PFSK-1 (cell line): ENCODE results near the gene PRKCE.

Experiments used
- POLR2AphosphoS5 ChIP-seq: IDR thresholded peaks from 2 replicates; pipeline ENCODE4 v1.6.1; 2012; ENCODE audit warnings: low read depth, mild to moderate bottlenecking, control low read depth, low read length, moderate library complexity
- REST ChIP-seq, 2 experiments: IDR thresholded peaks; 2 replicates each; pipeline versions ENCODE4 v1.6.1 to v1.8.0; 2011 to 2012; ENCODE audit warnings: low read depth in 2 of 2, low read length in 2 of 2, control low read depth in 1 of 2, inconsistent platforms in 1 of 2, mild to moderate bottlenecking in 1 of 2, moderate library complexity in 1 of 2; ENCODE audit not compliant: insufficient read depth in 1 of 2
- SIN3A ChIP-seq: IDR thresholded peaks from 2 replicates; pipeline ENCODE4 v1.6.1; 2012; ENCODE audit warnings: mild to moderate bottlenecking, low read length, moderate library complexity, borderline replicate concordance; ENCODE audit not compliant: insufficient read depth
- TAF1 ChIP-seq: IDR thresholded peaks from 2 replicates; pipeline ENCODE4 v1.6.1; 2012; ENCODE audit warnings: low read length, control low read depth, borderline replicate concordance; ENCODE audit not compliant: insufficient read depth

- TF ChIP-seq TAF1, result no peak
- TF ChIP-seq REST (IDR thresholded peaks at IDR 0.05; ENCODE audit: insufficient read depth in 1 of 2, low read depth in 2 of 2, low read length in 2 of 2), result no peak
- no peak for TF ChIP-seq SIN3A
- no peak for TF ChIP-seq POLR2AphosphoS5
Observed at GRCh38 chr2:46163098-46163430, 511.6 kb downstream of the PRKCE start.
